Calu3 (cell line): ENCODE results near the gene BTRC. TPM values are rescaled to one million over a fixed set of nuclear protein-coding genes. Genes with fewer than 3 reads are reported as not detected.

Source experiments
- BruUV-seq: library from RNA; stranded (reverse); fragments of 400-500 nt; replicated peaks from 2 replicates; lab custom pipeline; 2021; lab: Mats Ljungman, UMichigan
- CTCF ChIA-PET: fragments of 300-600 bp; sonication (Branson Sonifier 250); formaldehyde crosslinking; loops from one replicate; lab custom pipeline; 2022; ENCODE audit warnings: antibody characterized with exemption; lab: Charles Lee
- DNase-seq: peaks from one replicate; pipeline ENCODE4 v3.0.0; 2022
- H3K27ac Mint-ChIP-seq: one replicate; pipeline ENCODE4 v1.8.0; 2022; ENCODE audit warnings: mixed read lengths; ENCODE audit not compliant: unreplicated experiment
- H3K27me3 Mint-ChIP-seq: one replicate; pipeline ENCODE4 v1.8.0; 2022; ENCODE audit warnings: mixed read lengths; ENCODE audit not compliant: unreplicated experiment
- H3K36me3 Mint-ChIP-seq: one replicate; pipeline ENCODE4 v1.8.0; 2022; ENCODE audit warnings: mild to moderate bottlenecking, moderate library complexity, mixed read lengths; ENCODE audit not compliant: insufficient read depth, unreplicated experiment
- H3K4me1 Mint-ChIP-seq: one replicate; pipeline ENCODE4 v1.8.0; 2022; ENCODE audit warnings: mild to moderate bottlenecking, low read depth, mixed read lengths; ENCODE audit not compliant: unreplicated experiment
- H3K4me3 Mint-ChIP-seq: one replicate; pipeline ENCODE4 v1.8.0; 2022; ENCODE audit warnings: mild to moderate bottlenecking, low read depth, moderate library complexity, mixed read lengths; ENCODE audit not compliant: unreplicated experiment
- H3K9me3 Mint-ChIP-seq: one replicate; pipeline ENCODE4 v1.8.0; 2022; ENCODE audit warnings: low read depth, mixed read lengths; ENCODE audit not compliant: unreplicated experiment
- intact Hi-C: fragments of 100-400 bp; cut with micrococcal nuclease; formaldehyde crosslinking; loops from one replicate; pipeline ENCODE4 v1.10.0; 2022; ENCODE audit not compliant: unreplicated experiment
- total RNA-seq: library from RNA; stranded (reverse); gene quantifications from 2 replicates; pipeline ENCODE4 v1.2.3, GENCODE V29; 2022
- TF ChIP-seq, protein P1 (sequence below): fragments of 200-600 bp; IDR thresholded peaks from one replicate; pipeline ENCODE4 v1.8.0; 2022; ENCODE audit warnings: antibody characterized with exemption; ENCODE audit not compliant: unreplicated experiment

The BTRC gene
- total RNA-seq, 1 experiment from 2014 or later: 7.9 TPM

DNA sequence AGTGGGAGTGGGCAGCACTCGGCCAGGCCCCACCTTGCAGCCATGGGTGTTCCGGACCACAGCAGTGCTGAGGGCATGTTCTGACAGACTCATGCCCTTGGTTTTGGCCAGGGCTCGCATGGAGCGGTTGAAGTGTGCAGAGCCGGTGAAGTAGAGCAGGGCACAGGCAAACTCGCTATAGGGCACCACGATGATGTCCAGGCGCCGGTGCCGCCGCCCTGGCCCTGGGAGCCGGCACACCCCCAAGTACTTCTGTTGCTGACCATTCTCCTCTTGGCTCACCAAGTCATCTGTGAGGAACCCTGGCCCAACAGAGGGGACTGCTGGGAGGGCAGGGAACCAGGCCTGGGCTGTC lies 225.5 kb downstream of the BTRC start:
- H3K27ac Mint-ChIP-seq: no peak overlapping the region
- DNase-seq: no peak
- no peaks in the 10 kb centered on the region for H3K4me1 Mint-ChIP-seq
- TF ChIP-seq, protein P1, sequence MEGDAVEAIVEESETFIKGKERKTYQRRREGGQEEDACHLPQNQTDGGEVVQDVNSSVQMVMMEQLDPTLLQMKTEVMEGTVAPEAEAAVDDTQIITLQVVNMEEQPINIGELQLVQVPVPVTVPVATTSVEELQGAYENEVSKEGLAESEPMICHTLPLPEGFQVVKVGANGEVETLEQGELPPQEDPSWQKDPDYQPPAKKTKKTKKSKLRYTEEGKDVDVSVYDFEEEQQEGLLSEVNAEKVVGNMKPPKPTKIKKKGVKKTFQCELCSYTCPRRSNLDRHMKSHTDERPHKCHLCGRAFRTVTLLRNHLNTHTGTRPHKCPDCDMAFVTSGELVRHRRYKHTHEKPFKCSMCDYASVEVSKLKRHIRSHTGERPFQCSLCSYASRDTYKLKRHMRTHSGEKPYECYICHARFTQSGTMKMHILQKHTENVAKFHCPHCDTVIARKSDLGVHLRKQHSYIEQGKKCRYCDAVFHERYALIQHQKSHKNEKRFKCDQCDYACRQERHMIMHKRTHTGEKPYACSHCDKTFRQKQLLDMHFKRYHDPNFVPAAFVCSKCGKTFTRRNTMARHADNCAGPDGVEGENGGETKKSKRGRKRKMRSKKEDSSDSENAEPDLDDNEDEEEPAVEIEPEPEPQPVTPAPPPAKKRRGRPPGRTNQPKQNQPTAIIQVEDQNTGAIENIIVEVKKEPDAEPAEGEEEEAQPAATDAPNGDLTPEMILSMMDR: no peak
- no peaks in the 10 kb centered on the region for H3K9me3 Mint-ChIP-seq
- no peak overlapping the region for H3K4me3 Mint-ChIP-seq
- H3K27me3 Mint-ChIP-seq: no peaks in the 10 kb centered on the region
- CTCF ChIA-PET: interaction anchor here (0.9 kb wide), 1 partner anchor 9 kb away, joined by 3 read pairs; no protein-coding TSS in a partner anchor
- H3K36me3 Mint-ChIP-seq: peaks cover 6% of the 10 kb centered on the region
- intact Hi-C loops: no loop called here
- BruUV-seq: no TSS peak

DNA sequence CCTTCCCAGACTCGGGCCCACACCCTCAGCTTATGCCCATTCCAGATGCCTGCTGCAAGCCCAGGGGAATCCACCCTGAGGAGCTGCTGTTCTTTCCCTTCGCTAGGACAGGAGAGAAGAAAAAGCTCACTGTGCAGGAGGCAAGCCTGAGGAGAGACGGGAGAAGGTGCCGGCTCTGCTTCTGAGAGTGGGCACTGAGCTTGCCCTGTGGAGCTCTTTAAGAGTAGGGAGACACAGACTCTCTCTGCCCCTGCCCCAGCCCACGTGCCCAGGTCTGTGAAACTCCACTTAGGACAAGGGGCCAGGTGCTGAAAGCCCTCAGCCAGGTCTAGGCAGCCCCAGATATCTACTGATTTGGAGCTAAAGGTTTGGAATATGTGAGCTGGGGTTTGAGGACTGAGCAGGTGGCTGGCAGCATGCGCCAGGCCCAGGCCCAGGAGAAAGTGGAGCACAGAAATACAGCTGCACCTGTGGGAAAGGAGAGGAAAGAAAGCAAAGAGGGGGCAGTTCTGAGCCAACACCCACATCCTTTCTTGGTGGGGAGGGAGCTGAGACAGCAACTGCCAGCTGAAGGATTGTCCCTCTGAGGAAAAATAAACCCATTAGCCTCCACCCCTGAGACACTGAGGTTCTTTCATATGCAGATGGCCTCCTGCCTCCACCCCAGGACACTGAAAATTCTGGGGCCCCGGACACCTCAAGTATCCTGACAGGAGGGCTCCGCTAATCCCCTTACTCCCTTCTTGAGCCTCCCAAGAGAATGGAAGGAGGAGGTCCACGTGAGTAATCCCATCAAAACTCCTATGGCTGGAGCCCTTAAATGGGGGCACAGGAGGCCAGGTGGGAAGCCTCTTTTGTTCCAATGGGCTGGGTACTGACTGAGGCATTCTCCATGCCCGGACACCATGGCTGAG lies 226.8 kb downstream of the BTRC start:
- H3K4me1 Mint-ChIP-seq: no peaks in the 10 kb centered on the region
- no peaks in the 10 kb centered on the region for H3K9me3 Mint-ChIP-seq
- no peak for DNase-seq
- H3K36me3 Mint-ChIP-seq: peaks cover 12% of the 10 kb centered on the region
- no peak overlapping the region for H3K4me3 Mint-ChIP-seq
- H3K27me3 Mint-ChIP-seq: no peaks in the 10 kb centered on the region
- CTCF ChIA-PET: no interaction called here
- no TSS peak for BruUV-seq
- TF ChIP-seq, protein P1: no peak
- intact Hi-C loops: no loop called here
- H3K27ac Mint-ChIP-seq: no peak overlapping the region

DNA sequence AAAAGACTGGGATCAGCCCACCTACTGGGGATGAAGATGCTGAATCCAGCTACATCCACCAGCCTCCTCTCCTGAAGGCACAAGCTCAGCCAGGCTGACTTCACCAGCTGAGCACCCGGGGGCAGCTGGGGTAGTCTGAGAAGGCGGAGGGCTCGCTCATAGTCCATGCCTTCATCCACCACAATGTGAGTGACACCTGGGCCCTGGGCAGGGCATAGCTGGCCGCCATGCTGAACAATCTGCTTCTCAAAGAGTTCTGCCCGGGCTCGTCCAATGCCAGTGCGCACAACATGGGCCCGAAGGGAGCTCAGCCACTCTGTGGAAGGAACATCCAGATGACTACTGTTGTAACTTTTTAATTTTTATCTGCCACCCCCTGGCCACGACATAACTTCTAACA lies 231.9 kb downstream of the BTRC start:
- Mint-ChIP-seq H3K27ac (no peak overlapping the region), H3K4me1 (no peaks in the 10 kb centered on the region), H3K36me3 (peaks cover 33% of the 10 kb centered on the region), H3K4me3 (no peak overlapping the region), H3K27me3 (no peaks in the 10 kb centered on the region), H3K9me3 (no peaks in the 10 kb centered on the region)
- TF ChIP-seq, protein P1: no peak
- intact Hi-C loops: no loop called here
- DNase-seq: no peak
- CTCF ChIA-PET: no interaction called here
- no TSS peak for BruUV-seq

DNA sequence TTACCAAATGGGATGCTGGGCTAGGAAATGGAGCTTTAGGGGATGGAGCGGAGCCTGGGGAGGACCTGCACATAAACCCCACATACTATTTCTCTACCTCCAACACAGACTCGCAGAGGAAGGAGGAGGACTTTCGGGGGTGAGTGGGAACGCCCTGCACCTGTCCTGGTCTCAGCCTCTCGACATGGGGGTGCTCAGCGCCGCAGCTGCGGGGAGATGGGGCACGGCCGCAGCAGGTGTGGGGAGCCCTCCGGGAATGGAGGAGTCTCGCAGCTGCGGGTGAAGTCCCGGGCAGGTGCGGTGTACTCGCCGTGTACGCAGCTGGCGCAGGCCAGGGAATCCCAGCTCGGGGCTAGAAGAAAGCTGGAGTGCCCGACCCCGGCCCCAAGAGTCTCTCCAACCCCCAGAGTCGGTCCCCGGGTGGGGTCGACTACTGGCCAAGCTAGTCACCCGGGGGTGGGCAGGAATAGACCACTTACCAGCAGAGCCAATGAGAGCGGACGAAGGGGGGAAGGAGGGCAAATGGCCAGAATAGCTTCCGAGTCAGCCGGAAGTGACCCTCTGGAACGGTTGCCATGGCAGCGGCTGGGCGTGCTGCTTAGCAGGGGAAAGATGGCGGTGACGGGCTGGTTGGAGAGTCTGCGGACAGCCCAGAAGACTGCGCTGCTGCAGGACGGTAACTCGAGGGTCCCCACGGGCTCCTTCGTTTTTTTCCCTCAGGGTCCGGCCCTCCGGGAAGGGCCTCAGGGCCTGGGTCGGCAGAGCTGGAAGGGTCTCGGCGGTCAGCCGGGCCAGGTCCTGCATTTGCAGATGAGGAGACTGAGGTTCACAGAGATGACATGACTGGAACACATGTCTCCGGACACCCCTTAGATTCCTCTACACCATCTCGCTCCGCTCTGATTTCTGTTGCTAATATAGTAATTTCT lies 234.0 kb downstream of the BTRC start, which contains the start of the genes DPCD and POLL:
TSS of gene DPCD (plus strand) at position 597 of the 929 bp plus-strand sequence. CDS start at position 613, 16 bp downstream.
TSS of gene POLL (minus strand) at position 533 of the 929 bp plus-strand sequence. CDS start 897 bp downstream, outside the sequence.
- CTCF ChIA-PET: interaction anchor here (1.4 kb wide), 1 partner anchor 17 kb away, joined by 3 read pairs; no protein-coding TSS in a partner anchor
- Mint-ChIP-seq H3K36me3 (peaks cover 29% of the 10 kb centered on the region), H3K4me1 (no peaks in the 10 kb centered on the region), H3K27me3 (no peaks in the 10 kb centered on the region), H3K27ac (peak within 1 kb of the TSS; percentile 75), H3K4me3 (peak within 1 kb of the TSS; percentile 85), H3K9me3 (no peaks in the 10 kb centered on the region)
- peak; percentile 89 for DNase-seq
- TF ChIP-seq, protein P1: no peak
- TSS peak; percentile 55 for BruUV-seq
- intact Hi-C loops: no loop called here
